ENCODE data around the gene PTH1R. TPM values are rescaled to one million over a fixed set of nuclear protein-coding genes. Genes with fewer than 3 reads are reported as not detected.

The PTH1R gene
- total and polyA plus RNA-seq, 4 donors, result 11.2 to 29.7 (median 19.9) TPM

GRCh38 chr3:46859001-46859710 lies 18.4 kb upstream of the PTH1R start:
- DNase-seq (peak in 1 of 3 donors; percentile 9), ATAC-seq (ENCODE audit: insufficient read depth, low FRiP score) (no peak)
- H3K27ac ChIP-seq (ENCODE audit: low read depth in 1 of 2, low read length in 1 of 2), result peak overlapping the region in 1 of 2 donors; percentile 90
- 82 to 88% methylated on average over 11 of the region's 11 CpGs for WGBS, 2 donors
- no peak for TF ChIP-seq CTCF (IDR thresholded peaks at IDR 0.05; ENCODE audit: control extremely low read depth, extremely low read depth)
- H3K4me3 ChIP-seq, result no peak overlapping the region
- H3K36me3 ChIP-seq (ENCODE audit: control insufficient read depth in 4 of 4, insufficient read depth in 4 of 4, low read length in 4 of 4), result no peaks in the 10 kb centered on the region
- H3K4me1 ChIP-seq (ENCODE audit: control insufficient read depth in 5 of 5, insufficient read depth in 5 of 5, low read length in 5 of 5), result peaks cover 0 to 13% (median 7%) of the 10 kb centered on the region in 5 donors
- no peaks in the 10 kb centered on the region for H3K27me3 ChIP-seq (ENCODE audit: control insufficient read depth in 3 of 3, insufficient read depth in 3 of 3, low read length in 2 of 3)
- H3K9ac ChIP-seq (ENCODE audit: insufficient read depth in 1 of 2, low read length in 2 of 2), result no peak overlapping the region
- H3K9me3 ChIP-seq (ENCODE audit: control insufficient read depth in 4 of 4, insufficient read depth in 3 of 4, low read length in 3 of 4), result no peaks in the 10 kb centered on the region

GRCh38 chr3:46860017-46860809 lies 17.3 kb upstream of the PTH1R start:
- Histone ChIP-seq H3K27ac (ENCODE audit: low read depth in 1 of 2, low read length in 1 of 2) (peak overlapping the region in 1 of 2 donors; percentile 90), H3K9me3 (ENCODE audit: control insufficient read depth in 4 of 4, insufficient read depth in 3 of 4, low read length in 3 of 4) (no peaks in the 10 kb centered on the region), H3K36me3 (ENCODE audit: control insufficient read depth in 4 of 4, insufficient read depth in 4 of 4, low read length in 4 of 4) (no peaks in the 10 kb centered on the region), H3K27me3 (ENCODE audit: control insufficient read depth in 3 of 3, insufficient read depth in 3 of 3, low read length in 2 of 3) (no peaks in the 10 kb centered on the region), H3K4me1 (ENCODE audit: control insufficient read depth in 5 of 5, insufficient read depth in 5 of 5, low read length in 5 of 5) (peaks cover 0 to 23% (median 14%) of the 10 kb centered on the region in 5 donors), H3K4me3 (no peak overlapping the region), H3K9ac (ENCODE audit: insufficient read depth in 1 of 2, low read length in 2 of 2) (no peak overlapping the region)
- no peak for TF ChIP-seq CTCF (IDR thresholded peaks at IDR 0.05; ENCODE audit: control extremely low read depth, extremely low read depth)
- DNase-seq (peak in 1 of 3 donors; percentile 13), ATAC-seq (ENCODE audit: insufficient read depth, low FRiP score) (no peak)
- 82 to 86% methylated on average over 19 of the region's 19 CpGs for WGBS, 2 donors

- Histone ChIP-seq H3K4me3 (no peak overlapping the region), H3K4me1 (ENCODE audit: control insufficient read depth in 5 of 5, insufficient read depth in 5 of 5, low read length in 5 of 5) (peaks cover 0 to 30% (median 20%) of the 10 kb centered on the region in 5 donors), H3K27ac (ENCODE audit: low read depth in 1 of 2, low read length in 1 of 2) (peak overlapping the region in 1 of 2 donors; percentile 90), H3K9ac (ENCODE audit: insufficient read depth in 1 of 2, low read length in 2 of 2) (no peak overlapping the region), H3K27me3 (ENCODE audit: control insufficient read depth in 3 of 3, insufficient read depth in 3 of 3, low read length in 2 of 3) (no peaks in the 10 kb centered on the region), H3K9me3 (ENCODE audit: control insufficient read depth in 4 of 4, insufficient read depth in 3 of 4, low read length in 3 of 4) (no peaks in the 10 kb centered on the region), H3K36me3 (ENCODE audit: control insufficient read depth in 4 of 4, insufficient read depth in 4 of 4, low read length in 4 of 4) (no peaks in the 10 kb centered on the region)
- 86 to 92% methylated on average over 10 of the region's 10 CpGs for WGBS, 2 donors
- TF ChIP-seq CTCF (IDR thresholded peaks at IDR 0.05; ENCODE audit: control extremely low read depth, extremely low read depth), result no peak
- no peak for ATAC-seq (ENCODE audit: insufficient read depth, low FRiP score)
- DNase-seq, result peak in 1 of 3 donors; percentile 10
These were observed 16.5 kb upstream of the PTH1R start for GRCh38 chr3:46860810-46861604.
